ENCODE results near the gene GNAO1.

DNA sequence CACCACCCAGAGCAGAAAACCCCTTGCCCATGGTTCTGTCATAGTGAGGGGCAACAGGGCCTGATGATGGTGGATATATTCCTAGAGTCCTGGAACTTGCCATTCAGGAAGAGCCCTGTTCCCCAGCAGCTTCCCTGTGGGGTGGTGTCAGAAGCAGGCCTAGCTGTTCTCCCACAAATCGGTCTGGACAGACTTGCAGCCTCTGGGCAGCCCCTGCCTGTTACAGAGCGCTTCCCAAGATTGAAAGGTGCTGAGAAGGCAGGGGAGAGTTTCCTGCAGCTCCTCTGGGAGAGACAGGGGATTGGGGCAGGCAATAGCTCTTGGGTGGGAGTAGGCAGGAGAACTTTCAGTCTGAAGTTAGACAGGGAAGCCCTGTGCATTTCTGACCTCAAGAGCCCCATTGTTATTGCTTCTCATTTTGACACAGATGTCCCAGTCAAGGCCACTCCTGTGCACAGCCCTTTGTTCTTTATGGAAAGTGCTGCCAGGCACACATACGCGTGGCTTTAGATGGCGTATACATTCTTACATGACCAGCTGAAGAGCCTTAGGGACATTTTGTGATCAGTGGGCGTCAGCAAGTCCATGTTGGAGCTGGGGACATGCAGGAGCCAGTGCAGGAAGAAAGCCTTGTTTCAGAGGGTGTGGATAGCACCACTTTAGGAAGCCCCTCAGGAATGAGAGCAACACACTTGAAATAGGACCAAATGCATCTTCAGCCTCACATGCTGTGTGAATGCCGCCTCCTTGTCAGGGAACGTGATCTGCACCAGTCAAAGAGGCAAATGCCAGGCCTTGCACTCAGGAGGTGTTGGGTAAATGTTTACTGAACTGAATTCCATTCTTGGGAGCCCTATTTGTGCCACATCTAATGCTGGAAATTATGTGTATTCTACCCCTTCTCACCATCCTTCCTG, 67.5 kb downstream of the GNAO1 start:
- TF ChIP-seq, protein P1, sequence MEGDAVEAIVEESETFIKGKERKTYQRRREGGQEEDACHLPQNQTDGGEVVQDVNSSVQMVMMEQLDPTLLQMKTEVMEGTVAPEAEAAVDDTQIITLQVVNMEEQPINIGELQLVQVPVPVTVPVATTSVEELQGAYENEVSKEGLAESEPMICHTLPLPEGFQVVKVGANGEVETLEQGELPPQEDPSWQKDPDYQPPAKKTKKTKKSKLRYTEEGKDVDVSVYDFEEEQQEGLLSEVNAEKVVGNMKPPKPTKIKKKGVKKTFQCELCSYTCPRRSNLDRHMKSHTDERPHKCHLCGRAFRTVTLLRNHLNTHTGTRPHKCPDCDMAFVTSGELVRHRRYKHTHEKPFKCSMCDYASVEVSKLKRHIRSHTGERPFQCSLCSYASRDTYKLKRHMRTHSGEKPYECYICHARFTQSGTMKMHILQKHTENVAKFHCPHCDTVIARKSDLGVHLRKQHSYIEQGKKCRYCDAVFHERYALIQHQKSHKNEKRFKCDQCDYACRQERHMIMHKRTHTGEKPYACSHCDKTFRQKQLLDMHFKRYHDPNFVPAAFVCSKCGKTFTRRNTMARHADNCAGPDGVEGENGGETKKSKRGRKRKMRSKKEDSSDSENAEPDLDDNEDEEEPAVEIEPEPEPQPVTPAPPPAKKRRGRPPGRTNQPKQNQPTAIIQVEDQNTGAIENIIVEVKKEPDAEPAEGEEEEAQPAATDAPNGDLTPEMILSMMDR (tag by site-specific recombination; IDR thresholded peaks at IDR 0.05): no peak
- no peak for TF ChIP-seq TRIM28 (IDR thresholded peaks at IDR 0.05; ENCODE audit: borderline replicate concordance, low read length)
- TF ChIP-seq, protein P2, sequence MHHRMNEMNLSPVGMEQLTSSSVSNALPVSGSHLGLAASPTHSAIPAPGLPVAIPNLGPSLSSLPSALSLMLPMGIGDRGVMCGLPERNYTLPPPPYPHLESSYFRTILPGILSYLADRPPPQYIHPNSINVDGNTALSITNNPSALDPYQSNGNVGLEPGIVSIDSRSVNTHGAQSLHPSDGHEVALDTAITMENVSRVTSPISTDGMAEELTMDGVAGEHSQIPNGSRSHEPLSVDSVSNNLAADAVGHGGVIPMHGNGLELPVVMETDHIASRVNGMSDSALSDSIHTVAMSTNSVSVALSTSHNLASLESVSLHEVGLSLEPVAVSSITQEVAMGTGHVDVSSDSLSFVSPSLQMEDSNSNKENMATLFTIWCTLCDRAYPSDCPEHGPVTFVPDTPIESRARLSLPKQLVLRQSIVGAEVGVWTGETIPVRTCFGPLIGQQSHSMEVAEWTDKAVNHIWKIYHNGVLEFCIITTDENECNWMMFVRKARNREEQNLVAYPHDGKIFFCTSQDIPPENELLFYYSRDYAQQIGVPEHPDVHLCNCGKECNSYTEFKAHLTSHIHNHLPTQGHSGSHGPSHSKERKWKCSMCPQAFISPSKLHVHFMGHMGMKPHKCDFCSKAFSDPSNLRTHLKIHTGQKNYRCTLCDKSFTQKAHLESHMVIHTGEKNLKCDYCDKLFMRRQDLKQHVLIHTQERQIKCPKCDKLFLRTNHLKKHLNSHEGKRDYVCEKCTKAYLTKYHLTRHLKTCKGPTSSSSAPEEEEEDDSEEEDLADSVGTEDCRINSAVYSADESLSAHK (tag by site-specific recombination; IDR thresholded peaks at IDR 0.05): no peak

Data from HEK293 (cell line).